ENCODE results near the gene NCOA5.

DNA sequence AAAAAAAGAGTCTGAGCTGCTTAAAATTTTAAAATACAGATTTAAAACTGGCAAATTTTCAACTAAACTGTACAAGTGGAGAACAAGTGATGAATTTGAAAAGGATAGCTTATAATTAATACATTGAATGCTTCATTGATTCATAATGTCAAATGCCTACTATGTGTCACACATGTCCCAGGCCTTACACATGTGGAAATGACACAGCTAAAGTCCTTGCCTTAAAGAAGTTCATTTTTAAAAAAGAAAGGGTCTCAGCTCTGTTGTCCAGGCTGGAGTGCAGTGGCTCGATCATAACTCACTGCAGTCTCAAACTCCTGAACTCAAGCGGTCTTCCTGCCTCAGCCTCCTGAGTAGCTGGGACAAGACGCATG, 5.0 kb downstream of the NCOA5 start:
- no peak for TF ChIP-seq CTCF (IDR thresholded peaks at IDR 0.05 in 8 of 11, conservative IDR thresholded peaks at IDR 0.05 in 3 of 11)
- no peak for TF ChIP-seq POLR2AphosphoS5 (IDR thresholded peaks at IDR 0.05)
- no peak for TF ChIP-seq POLR2A (IDR thresholded peaks at IDR 0.05)
